ENCODE measurements around the gene TTR.

The TTR gene

DNA sequence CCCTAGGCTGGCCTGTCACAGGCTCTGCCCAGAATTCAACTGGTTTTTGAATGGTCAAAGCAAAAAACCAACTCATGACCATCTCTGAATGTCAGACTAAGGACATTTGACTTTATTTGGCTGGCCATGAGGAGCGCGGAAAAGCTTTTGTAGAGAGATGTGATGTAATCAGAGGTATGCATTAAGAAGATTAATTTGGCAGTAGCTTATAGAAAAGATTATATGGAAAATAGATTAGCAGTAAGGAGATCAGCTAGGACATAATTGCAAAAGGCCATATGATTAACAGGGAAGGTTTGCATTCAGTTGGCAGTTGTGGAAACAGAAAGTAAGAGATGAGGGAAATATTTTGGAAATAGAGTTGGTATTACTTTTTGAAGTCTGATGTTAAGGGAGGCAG lies 12.3 kb upstream of the TTR start:
- DNase-seq (ENCODE audit: low read depth): no peak

DNA sequence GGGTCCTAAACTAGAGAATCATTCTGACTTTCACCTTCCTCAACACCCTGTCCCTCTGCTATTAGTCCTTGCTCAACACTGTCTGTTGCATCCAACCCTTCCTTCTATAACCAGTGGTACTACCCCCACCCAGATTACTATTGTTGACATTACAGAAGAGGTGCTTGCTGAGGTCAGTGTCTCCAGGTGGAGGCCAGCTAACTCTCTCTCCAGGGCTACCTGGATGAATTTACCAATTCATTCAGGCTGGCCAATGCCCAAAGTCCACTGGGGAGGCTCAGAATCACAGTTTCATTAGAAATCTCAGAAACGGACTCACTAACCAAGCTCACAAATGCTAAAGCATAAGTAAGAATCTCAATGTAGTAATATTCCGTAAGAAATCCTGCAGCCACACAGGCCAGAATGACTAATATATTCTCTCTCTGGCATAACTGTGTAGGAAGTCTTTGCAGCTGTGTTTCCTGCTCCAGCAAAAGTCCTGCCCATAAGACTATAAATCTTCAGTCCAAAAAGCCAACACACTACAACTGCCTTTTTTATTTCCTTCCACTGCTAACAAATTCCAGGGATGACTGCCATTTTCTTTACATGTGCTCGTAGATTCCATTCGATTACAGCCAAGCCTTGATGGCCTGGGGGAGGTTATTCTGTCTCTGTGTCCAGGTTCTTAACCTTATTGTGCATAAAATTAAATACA lies 10.0 kb upstream of the TTR start:
- no peak for DNase-seq (ENCODE audit: low read depth)

DNA sequence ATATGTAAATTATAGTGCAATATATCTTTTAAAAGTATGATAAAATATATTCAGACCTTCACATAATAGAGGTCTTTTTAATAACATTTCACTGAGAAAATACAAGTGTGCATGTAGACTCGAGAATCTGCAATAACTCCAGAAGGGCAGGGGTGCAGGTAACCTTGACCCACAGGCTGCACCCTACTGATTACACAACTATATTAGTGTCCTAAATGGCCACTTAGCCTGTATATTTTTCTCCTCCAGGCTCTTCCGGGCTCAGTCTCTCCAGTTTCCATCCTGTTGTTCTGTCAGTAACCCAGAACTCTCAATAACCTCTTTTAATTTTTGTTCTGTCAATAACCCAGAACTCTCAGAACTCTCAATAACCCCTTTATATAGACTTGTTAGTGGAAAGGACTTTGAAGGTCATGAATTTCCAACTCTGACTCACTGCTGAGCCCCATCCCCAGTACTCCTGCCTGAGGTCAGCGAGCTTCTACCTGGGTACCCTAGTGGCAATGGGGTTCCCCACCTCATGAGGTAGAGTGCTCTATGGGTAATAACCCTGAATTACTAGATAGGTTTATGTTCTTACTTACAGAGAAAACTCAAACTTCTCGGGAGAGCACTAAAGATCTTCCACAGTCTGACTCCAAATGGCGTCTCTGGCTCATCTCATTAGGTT lies 8.4 kb upstream of the TTR start:
- no peak for DNase-seq (ENCODE audit: low read depth)

DNA sequence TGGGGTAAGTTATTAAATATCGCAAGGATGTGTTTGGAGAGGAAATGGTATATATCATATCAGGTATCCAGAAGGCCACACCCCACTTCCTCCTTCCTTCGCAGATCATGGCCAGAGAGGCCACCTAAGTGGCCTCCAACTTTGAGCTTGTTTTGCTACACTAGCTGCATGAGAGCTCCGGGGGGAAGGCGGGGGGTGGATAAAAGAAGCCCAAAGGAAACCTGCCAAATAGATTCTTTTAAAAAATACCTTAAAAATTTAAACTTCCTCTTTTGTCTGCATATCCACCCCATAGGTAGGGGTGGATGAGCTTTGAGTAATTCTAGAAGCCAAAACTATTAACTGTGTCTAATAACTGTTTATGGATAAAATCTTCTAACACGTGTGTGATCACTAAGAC lies 5.7 kb upstream of the TTR start:
- DNase-seq (ENCODE audit: low read depth): no peak

DNA sequence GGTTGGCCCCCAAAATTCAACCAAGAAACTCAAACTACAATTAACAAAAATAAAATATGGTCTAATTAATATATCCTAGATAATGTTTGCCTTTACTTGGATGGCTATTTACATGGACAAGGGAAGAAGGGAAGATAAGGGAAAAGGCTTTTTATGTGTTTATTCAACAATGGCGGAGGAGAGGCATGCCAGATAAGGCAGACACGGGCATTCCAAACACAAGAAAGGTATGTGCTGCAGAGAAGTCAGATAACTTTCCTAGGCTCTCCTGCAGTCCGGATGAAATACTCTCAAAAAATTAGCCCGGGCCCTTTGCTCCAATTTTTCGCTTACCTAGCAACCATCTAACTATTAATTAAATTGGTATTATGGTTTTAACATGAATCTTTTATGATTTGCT lies 5.1 kb upstream of the TTR start:
- DNase-seq (ENCODE audit: low read depth): no peak

DNA sequence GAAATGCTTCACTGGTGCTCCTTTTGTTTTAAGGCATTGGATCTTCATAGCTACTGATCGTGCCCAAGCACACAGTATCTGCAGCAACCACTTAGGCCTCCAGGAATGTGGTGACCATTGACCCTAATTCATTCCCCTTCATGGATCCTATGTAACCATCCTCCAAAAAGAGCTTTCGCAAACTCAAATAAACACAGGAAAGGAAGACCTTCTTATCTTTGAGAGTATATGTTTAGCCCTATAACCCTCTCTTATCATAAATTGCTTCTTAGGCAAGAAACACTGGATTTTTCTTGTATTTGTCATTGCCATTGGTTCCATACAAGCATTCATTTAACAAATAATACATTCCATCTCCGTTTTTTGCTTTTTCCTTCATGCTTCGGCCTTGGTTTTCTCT lies 4.1 kb upstream of the TTR start:
- DNase-seq (ENCODE audit: low read depth): no peak

DNA sequence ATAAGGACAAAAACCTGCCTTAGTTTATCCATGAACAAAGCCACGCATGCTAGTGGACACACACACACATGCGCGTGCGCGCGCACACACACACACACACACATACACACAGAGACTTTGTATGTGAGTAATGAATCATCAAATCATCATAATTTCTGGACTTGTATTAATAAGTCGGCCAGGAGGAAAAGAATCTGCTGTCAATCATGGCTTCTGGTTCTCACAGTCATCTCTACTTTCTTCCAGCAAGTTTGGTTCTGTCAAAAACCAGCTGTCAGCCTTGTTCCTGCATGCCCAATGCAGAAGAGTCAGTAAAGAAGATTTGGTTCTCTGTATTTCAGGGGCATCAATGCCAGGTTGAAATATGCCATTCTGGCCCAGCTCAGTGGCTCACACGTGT lies 1.1 kb upstream of the TTR start:
- no peak for DNase-seq (ENCODE audit: low read depth)

DNA sequence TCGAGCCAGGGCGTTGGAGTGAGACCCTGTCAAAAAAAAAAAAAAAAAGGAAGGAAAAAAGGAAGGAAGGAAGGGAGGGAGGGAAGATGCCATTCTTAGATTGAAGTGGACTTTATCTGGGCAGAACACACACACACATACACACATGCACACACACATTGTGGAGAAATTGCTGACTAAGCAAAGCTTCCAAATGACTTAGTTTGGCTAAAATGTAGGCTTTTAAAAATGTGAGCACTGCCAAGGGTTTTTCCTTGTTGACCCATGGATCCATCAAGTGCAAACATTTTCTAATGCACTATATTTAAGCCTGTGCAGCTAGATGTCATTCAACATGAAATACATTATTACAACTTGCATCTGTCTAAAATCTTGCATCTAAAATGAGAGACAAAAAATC lies 564 bp upstream of the TTR start:
- no peak for DNase-seq (ENCODE audit: low read depth)

DNA sequence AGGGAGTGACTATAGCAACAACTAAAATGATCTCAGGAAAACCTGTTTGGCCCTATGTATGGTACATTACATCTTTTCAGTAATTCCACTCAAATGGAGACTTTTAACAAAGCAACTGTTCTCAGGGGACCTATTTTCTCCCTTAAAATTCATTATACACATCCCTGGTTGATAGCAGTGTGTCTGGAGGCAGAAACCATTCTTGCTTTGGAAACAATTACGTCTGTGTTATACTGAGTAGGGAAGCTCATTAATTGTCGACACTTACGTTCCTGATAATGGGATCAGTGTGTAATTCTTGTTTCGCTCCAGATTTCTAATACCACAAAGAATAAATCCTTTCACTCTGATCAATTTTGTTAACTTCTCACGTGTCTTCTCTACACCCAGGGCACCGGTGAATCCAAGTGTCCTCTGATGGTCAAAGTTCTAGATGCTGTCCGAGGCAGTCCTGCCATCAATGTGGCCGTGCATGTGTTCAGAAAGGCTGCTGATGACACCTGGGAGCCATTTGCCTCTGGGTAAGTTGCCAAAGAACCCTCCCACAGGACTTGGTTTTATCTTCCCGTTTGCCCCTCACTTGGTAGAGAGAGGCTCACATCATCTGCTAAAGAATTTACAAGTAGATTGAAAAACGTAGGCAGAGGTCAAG lies 955 bp downstream of the TTR start:
- DNase-seq (ENCODE audit: low read depth): no peak

DNA sequence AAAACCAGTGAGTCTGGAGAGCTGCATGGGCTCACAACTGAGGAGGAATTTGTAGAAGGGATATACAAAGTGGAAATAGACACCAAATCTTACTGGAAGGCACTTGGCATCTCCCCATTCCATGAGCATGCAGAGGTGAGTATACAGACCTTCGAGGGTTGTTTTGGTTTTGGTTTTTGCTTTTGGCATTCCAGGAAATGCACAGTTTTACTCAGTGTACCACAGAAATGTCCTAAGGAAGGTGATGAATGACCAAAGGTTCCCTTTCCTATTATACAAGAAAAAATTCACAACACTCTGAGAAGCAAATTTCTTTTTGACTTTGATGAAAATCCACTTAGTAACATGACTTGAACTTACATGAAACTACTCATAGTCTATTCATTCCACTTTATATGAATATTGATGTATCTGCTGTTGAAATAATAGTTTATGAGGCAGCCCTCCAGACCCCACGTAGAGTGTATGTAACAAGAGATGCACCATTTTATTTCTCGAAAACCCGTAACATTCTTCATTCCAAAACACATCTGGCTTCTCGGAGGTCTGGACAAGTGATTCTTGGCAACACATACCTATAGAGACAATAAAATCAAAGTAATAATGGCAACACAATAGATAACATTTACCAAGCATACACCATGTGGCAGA lies 3.6 kb downstream of the TTR start:
- DNase-seq (ENCODE audit: low read depth): no peak

DNA sequence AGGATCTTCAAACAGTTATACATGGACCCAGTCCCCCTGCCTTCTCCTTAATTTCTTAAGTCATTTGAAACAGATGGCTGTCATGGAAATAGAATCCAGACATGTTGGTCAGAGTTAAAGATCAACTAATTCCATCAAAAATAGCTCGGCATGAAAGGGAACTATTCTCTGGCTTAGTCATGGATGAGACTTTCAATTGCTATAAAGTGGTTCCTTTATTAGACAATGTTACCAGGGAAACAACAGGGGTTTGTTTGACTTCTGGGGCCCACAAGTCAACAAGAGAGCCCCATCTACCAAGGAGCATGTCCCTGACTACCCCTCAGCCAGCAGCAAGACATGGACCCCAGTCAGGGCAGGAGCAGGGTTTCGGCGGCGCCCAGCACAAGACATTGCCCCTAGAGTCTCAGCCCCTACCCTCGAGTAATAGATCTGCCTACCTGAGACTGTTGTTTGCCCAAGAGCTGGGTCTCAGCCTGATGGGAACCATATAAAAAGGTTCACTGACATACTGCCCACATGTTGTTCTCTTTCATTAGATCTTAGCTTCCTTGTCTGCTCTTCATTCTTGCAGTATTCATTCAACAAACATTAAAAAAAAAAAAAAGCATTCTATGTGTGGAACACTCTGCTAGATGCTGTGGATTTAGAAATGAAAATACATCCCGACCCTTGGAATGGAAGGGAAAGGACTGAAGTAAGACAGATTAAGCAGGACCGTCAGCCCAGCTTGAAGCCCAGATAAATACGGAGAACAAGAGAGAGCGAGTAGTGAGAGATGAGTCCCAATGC lies 4.6 kb downstream of the TTR start:
- no peak for DNase-seq (ENCODE audit: low read depth)

DNA sequence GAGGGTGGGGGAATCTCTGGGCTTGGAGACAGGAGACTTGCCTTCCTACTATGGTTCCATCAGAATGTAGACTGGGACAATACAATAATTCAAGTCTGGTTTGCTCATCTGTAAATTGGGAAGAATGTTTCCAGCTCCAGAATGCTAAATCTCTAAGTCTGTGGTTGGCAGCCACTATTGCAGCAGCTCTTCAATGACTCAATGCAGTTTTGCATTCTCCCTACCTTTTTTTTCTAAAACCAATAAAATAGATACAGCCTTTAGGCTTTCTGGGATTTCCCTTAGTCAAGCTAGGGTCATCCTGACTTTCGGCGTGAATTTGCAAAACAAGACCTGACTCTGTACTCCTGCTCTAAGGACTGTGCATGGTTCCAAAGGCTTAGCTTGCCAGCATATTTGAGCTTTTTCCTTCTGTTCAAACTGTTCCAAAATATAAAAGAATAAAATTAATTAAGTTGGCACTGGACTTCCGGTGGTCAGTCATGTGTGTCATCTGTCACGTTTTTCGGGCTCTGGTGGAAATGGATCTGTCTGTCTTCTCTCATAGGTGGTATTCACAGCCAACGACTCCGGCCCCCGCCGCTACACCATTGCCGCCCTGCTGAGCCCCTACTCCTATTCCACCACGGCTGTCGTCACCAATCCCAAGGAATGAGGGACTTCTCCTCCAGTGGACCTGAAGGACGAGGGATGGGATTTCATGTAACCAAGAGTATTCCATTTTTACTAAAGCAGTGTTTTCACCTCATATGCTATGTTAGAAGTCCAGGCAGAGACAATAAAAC lies 6.5 kb downstream of the TTR start:
- DNase-seq (ENCODE audit: low read depth): no peak

DNA sequence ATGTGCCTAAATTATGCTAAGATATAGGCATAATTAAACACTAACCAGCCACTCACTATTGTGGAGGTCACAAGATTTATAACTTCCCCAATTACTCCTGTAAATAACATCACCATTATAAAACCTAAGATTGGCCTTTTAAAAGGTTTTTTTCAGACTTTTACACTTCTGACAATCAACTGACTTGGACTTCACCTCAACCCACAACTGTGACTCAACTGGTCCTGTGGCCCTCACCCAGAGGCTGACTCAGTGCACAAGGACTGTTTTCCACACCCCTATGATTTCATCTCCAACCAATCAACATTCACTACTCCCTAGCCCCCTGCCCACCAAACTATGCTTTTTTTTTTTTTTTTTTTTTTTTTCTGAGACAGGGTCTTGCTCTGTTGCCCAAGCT lies 11.6 kb downstream of the TTR start:
- no peak for DNase-seq (ENCODE audit: low read depth)

DNA sequence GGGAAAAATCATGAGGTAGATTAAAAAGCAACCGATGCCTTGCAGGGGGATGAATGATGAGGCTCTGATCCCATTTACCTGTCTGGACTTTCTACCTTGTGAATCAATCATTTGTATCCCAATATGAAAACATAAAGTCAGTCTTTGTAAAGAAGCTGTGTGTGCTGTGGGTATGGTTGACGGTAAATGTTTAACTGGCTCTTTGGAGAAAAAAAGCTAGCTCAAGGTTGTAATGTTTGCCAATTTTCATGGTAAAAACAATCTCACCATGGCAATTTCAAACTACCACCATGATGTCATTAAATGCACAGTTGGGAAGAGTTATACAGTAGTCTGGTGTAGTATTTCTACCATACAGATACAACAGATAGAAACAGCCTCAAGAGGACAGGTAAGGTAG lies 14.6 kb downstream of the TTR start:
- DNase-seq (ENCODE audit: low read depth): no peak

DNA sequence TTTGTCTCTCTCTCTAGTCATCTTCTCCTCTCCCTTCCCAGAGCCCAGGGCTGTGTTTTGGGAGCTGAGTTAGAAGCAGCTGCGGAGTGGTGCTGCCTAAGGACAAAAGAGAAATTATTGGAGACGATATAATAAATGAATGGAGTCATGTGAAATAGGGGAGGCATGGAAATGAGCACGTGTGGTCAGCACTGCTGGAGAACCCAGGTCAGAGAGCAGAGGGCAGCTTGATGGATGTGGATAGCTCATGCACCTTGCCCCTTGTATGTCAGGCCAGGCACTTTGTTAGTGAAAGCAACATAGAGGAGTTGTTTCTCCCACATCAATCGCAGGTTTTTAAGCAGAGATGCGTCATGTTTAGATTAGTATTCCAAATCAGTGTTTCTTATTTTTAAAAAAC lies 15.7 kb downstream of the TTR start:
- no peak for DNase-seq (ENCODE audit: low read depth)

DNA sequence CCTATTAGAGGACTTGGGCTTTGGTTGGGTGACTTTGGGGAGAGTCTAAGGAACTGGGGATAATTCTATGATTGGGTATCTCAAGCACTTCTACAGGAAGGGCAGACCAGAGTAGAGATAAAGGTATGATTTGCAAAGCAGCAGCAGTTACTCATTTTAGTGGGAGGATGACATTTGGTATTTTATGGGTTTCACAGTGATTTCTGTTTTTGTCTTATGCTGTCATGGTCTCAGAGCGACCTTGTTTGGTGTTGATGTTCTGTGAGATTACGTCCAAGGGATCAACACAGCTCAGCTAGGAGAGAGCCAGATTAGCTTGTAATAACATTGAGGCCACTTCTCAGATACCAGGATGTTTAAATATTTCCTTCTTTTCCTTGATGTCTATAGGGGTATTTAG lies 18.2 kb downstream of the TTR start:
- no peak for DNase-seq (ENCODE audit: low read depth)

DNA sequence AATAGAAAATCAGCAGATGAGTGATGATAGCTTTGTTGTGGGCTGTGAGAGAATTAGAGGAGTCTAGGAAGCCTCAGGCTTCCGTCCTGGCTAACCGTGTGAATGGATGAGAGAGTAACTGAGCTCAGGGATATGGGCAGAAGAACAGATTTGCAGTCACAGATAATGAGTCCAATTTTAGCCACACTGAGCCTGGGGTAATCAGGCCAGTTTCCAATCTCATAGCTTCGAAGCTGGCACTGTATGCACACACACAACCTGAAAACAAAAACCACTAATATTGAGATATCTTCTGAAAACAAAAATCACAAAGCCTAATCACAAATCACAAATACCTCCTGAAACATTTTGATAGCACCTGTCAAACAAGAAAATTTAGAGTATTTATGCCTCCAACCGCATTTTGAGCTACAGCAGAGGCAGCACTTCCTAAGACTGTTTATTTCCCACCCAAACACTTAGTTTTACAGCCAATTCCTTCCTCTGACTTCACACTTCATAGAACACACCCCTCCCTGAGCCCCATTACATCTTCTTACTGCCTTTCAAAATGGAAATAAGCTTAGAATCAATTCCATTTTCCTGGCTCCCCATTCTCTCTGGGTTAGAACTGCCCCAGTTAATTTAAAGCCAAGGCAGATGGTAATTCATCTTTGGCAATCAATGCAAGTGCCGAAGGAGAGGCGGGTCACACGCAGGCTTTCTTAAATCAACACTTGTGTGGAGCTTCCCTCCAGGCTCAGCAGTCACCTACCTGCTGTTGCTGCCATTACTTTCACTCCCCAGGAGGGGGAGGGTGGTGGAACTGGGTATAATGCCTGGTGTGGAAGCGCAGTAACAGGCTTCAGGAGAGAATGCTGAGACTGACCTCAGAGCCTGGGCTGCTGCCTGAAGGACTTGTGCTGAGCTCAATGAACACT lies 18.9 kb downstream of the TTR start:
- no peak for DNase-seq (ENCODE audit: low read depth)

DNA sequence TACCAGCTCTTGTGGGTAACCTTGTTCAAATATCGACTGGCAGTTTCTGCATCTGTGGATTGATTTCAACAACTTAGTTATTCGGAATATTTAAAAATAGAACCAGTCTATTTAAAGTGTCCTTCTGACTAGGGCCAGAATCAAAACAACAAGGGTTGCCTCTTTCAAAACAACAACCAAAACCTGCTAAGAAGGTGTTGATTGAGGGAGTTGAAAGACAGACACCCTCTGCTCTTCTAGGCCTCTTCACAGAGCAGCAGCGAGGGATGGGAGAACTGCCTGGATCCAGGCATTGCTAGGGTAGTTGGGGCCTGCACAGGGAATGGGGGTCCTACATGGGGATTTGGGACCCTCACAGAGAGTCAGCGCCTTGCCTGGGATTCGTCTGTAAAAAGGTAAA lies 19.8 kb downstream of the TTR start:
- no peak for DNase-seq (ENCODE audit: low read depth)

DNA sequence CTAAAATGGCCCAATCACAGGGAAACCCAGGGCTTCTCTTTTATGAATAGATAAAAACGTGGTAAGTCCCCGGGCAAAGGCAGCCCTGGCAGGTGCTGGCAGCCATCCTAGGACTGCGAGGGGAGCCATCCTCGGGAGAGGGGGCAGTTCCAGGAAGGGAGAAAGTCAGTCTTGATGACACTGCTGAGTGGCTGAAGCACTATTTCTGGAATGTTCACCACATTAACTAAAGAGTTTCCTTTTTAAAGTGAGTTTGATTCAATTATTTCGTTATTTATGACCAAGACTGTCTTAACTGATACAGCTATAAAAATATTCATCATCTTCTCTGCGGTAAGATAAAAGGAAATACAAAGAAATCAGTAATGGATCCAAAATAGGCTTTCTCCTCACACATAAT lies 20.4 kb downstream of the TTR start:
- DNase-seq (ENCODE audit: low read depth): no peak

DNA sequence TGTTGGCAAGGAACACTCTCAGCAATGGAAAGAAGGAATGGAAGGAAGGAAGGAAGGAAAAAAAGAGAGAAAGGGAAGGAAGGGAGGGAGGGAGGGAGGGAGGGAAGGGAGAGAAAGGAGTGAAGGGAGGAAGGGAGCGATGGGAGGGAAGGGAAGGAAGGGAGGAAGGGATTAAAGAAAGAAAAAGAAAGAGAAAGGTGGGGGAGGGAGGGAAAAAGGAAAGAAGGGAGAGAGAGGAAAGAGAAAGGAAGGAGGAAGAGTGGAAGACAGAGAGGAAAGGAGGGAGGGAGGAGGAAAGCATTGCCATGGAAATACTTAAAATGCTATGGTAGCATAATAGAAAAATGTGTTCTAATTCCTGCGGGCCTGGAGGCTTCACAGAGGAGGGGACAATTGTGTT lies 22.4 kb downstream of the TTR start:
- DNase-seq (ENCODE audit: low read depth): no peak
